ENCODE results near the gene CABP7. TPM values are rescaled to one million over a fixed set of nuclear protein-coding genes. Genes with fewer than 3 reads are reported as not detected.

Gene CABP7
- total RNA-seq, 6 donors from 2014 or later = 0.15 to 0.44 TPM; not detected in 4

DNA sequence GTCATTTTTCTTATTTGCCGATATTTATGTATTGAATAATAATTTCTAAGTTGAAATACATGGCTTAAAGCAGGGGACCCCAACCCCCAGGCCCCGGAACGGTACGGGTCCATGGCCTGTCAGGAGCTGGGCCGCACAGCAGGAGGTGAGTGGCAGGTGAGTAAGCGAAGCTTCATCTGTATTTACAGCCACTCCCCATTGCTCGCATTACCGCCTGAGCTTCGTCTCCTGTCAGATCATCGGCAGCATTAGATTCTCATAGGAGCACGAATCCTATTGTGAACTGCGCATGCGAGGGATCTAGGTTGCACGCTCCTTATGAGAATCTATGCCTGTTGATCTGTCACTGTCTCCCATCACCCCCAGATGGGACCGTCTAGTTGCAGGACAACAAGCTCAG is 42.5 kb downstream of the CABP7 start:
- Histone ChIP-seq H3K9me3 (no peaks in the 10 kb centered on the region), H3K27me3 (no peaks in the 10 kb centered on the region), H3K36me3 (no peaks in the 10 kb centered on the region), H3K4me3 (no peak overlapping the region), H3K4me1 (peaks cover 8 to 13% (median 10%) of the 10 kb centered on the region in 4 donors), H3K27ac (no peak overlapping the region)
- 92 to 94% methylated on average over 15 of the region's 15 CpGs for WGBS, 2 donors
- ATAC-seq (ENCODE audit: low FRiP score in 2 of 2) (no peak), DNase-seq (no peak)
- TF ChIP-seq POLR2AphosphoS5 (IDR thresholded peaks at IDR 0.05) = no peak
- no peak for TF ChIP-seq POLR2A (IDR thresholded peaks at IDR 0.05)
- TF ChIP-seq, protein P1, sequence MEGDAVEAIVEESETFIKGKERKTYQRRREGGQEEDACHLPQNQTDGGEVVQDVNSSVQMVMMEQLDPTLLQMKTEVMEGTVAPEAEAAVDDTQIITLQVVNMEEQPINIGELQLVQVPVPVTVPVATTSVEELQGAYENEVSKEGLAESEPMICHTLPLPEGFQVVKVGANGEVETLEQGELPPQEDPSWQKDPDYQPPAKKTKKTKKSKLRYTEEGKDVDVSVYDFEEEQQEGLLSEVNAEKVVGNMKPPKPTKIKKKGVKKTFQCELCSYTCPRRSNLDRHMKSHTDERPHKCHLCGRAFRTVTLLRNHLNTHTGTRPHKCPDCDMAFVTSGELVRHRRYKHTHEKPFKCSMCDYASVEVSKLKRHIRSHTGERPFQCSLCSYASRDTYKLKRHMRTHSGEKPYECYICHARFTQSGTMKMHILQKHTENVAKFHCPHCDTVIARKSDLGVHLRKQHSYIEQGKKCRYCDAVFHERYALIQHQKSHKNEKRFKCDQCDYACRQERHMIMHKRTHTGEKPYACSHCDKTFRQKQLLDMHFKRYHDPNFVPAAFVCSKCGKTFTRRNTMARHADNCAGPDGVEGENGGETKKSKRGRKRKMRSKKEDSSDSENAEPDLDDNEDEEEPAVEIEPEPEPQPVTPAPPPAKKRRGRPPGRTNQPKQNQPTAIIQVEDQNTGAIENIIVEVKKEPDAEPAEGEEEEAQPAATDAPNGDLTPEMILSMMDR (IDR thresholded peaks at IDR 0.05) = no peak
- TF ChIP-seq EP300 (IDR thresholded peaks at IDR 0.05) = no peak

DNA sequence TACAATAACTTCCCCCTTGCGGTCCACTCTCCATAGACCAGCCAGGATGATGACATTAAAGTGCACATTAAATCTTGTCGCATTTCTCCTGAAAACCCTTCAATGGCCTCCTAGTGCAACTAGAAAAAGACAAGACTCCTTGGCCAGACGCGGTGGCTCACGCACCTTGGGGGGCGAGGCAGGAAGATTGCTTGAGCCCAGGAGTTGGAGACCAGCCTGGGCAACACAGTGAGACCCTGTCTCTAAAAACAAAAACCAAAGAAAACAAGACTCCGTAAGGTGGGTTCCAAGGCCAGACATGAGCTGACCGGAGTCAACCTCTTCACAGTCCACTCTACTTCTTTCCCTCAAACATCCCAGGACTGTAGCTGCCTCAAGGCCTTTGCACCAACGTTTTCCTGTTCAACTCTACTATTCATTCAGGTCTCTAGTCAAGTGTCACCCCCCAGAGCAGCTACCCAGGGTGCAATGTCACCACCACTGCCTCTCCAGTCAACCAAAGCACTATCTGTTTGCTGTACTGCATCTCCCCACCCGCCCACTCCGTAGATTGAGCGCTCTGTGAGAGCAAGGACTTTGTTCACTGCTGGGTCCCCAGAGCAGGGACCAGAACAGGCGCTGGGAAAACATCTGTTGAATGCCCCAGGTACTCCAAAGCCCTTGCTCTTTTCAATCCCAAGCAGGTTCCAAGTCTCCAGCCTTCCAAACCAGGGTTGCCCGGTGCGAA is 46.3 kb downstream of the CABP7 start:
- H3K36me3 ChIP-seq = peaks cover 0 to 16% (median 14%) of the 10 kb centered on the region in 4 donors
- TF ChIP-seq EP300 (IDR thresholded peaks at IDR 0.05) (no peak), POLR2A (IDR thresholded peaks at IDR 0.05) (no peak), POLR2AphosphoS5 (IDR thresholded peaks at IDR 0.05) (no peak)
- TF ChIP-seq, protein P1 (IDR thresholded peaks at IDR 0.05) = no peak
- no peaks in the 10 kb centered on the region for H3K9me3 ChIP-seq
- ATAC-seq (ENCODE audit: low FRiP score in 2 of 2) (peak; percentile 16 to 31), DNase-seq (no peak)
- H3K4me3 ChIP-seq = peak overlapping the region; percentile 74 to 92 (median 80)
- 68 to 73% methylated on average over 12 to 13 of the region's 15 CpGs for WGBS, 2 donors
- H3K4me1 ChIP-seq = peaks cover 22 to 37% (median 25%) of the 10 kb centered on the region in 4 donors
- H3K27ac ChIP-seq = peak overlapping the region; percentile 85 to 93 (median 88)
- H3K27me3 ChIP-seq = no peaks in the 10 kb centered on the region

DNA sequence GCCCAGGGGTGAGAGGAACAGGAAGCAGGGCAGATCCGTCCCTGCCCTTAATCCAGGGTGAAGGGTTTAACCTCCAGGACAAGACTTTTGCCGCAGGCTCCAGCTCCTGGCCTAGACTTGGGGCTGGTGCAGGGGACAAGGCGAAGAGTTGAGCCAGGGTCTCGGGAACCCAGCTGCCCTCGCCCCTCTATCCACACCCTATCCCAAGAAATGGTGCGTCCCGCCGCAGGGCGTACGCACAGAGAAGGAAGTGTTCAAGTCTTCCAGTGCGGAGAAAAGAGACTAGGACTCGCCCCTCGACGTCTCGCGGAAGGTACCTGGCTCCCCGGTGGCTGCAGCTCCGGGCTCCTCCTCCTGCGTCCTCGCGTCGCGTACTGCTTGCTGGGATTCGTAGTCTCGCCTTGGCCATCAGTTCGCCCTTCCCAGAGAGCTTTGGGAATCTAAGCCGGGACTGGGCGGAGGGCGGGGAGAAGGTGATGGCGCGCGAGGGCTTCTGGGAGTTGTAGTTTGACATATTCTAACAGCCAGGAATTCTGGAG is 46.9 kb downstream of the CABP7 start, which contains the start of gene ZMAT5:
TSS of gene ZMAT5 (minus strand) at position 376 of the 539 bp plus-strand sequence. CDS start 18,463 bp downstream, outside the sequence.
- ATAC-seq (ENCODE audit: low FRiP score in 2 of 2) (peak; percentile 99), DNase-seq (peak; percentile 92 to 99)
- Histone ChIP-seq H3K9me3 (no peaks in the 10 kb centered on the region), H3K36me3 (peaks cover 0 to 18% (median 16%) of the 10 kb centered on the region in 4 donors), H3K27me3 (no peaks in the 10 kb centered on the region), H3K4me1 (peaks cover 22 to 37% (median 25%) of the 10 kb centered on the region in 4 donors), H3K27ac (peak within 1 kb of the TSS; percentile 85 to 93 (median 88)), H3K4me3 (peak within 1 kb of the TSS; percentile 74 to 92 (median 85))
- peak in 3 of 4 donors; percentile 12 to 71 (median 53) for TF ChIP-seq POLR2A (IDR thresholded peaks at IDR 0.05)
- TF ChIP-seq POLR2AphosphoS5 (IDR thresholded peaks at IDR 0.05) = peak in 1 of 2 donors; percentile 77
- TF ChIP-seq, protein P1 (IDR thresholded peaks at IDR 0.05) = peak in 1 of 6 experiments; percentile 10
- no peak for TF ChIP-seq EP300 (IDR thresholded peaks at IDR 0.05)
- 0% methylated on average over 26 to 30 of the region's 32 CpGs for WGBS, 2 donors

DNA sequence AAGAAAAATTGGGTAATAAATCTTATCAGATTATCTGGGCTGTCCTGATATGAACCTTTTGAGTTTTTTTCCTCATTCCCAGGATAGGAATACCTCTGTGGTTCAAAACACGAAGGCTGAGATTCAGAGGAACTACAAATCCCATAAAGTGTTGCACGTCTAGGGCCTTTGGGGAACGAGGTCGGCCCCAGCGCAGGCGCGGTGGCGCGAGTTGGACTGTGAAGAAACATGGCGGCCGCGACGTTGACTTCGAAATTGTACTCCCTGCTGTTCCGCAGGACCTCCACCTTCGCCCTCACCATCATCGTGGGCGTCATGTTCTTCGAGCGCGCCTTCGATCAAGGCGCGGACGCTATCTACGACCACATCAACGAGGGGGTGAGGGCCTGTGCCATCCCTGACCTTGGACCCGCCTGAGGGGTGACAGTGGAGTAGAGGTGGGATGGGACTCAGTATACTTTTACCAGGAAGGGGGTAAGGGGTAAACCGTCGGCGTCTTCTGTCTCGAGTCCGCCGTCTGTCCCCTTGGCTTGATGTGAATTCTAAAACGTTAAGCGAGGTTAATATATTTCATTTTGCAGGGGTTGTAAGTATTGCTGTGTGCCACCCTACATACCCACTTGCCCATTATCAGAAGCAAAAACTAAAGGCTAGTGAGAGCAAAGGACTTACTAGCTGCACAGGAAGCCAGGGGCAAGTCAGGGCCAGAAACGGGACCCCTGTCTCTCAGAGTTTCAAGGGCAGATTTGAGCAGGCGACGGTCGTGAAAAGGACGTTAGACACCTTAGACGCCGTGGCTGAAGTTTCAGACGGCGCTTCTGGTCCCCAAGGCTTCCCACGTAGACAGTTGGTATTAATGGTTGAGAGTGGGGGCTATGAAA is 47.6 kb downstream of the CABP7 start, which contains the start of gene UQCR10:
TSS of gene UQCR10 (plus strand) at position 199 of the 881 bp plus-strand sequence. CDS start at position 229, 30 bp downstream.
- H3K4me1 ChIP-seq = peaks cover 22 to 37% (median 25%) of the 10 kb centered on the region in 4 donors
- DNase-seq = peak; percentile 95 to 99
- WGBS, 2 donors = 0 to 1% methylated on average over 42 to 46 of the region's 46 CpGs
- no peaks in the 10 kb centered on the region for H3K27me3 ChIP-seq
- no peaks in the 10 kb centered on the region for H3K9me3 ChIP-seq
- TF ChIP-seq, protein P1 (IDR thresholded peaks at IDR 0.05) = no peak
- peak in 3 of 4 donors; percentile 43 to 66 (median 47) for TF ChIP-seq POLR2A (IDR thresholded peaks at IDR 0.05)
- TF ChIP-seq POLR2AphosphoS5 (IDR thresholded peaks at IDR 0.05) = peak; percentile 78 to 90
- no peak for TF ChIP-seq EP300 (IDR thresholded peaks at IDR 0.05)
- peak within 1 kb of the TSS; percentile 74 to 92 (median 85) for H3K4me3 ChIP-seq
- peaks cover 0 to 18% (median 16%) of the 10 kb centered on the region in 4 donors for H3K36me3 ChIP-seq
- peak within 1 kb of the TSS; percentile 85 to 93 (median 88) for H3K27ac ChIP-seq
- ATAC-seq (ENCODE audit: low FRiP score in 2 of 2) = peak; percentile 93 to 95

Data from upper lobe of left lung (tissue), 6 donors.